B cell (primary cell): ENCODE data around the gene ST6GALNAC3.

Experiments used
- CTCF ChIP-seq: fragments of 200-600 bp; IDR thresholded peaks from one replicate; pipeline ENCODE4 v1.8.0; 2022; ENCODE audit warnings: antibody characterized with exemption, mild to moderate bottlenecking
- EZH2 ChIP-seq: IDR thresholded peaks from 2 replicates; pipeline ENCODE4 v1.6.1; 2012; ENCODE audit warnings: borderline replicate concordance, low read depth, mild to moderate bottlenecking, moderate library complexity, low read length; ENCODE audit not compliant: insufficient read depth, poor library complexity, severe bottlenecking

- no peak for TF ChIP-seq EZH2
- TF ChIP-seq CTCF: no peak
Measured at GRCh38 chr1:76541618-76542017, 467.1 kb downstream of the ST6GALNAC3 start.
